HEK293 (cell line): Measurements from ENCODE around the gene MARCHF10.
"Not testable (repeated sequence)": the region's sequence is repeated elsewhere in the genome, so short reads cannot be mapped to it uniquely, and the experiment has no call there.

Experiments
- CTCF ChIA-PET: fragments of 350-600 bp; formaldehyde crosslinking; extraction: SDS; loops from one replicate; lab custom pipeline; 2021; ENCODE audit warnings: antibody characterized with exemption; lab: Yijun Ruan, JAX
- POLR2A ChIA-PET: fragments of 300-600 bp; formaldehyde crosslinking; extraction: SDS; loops from one replicate; lab custom pipeline; 2020; ENCODE audit warnings: antibody characterized with exemption, inconsistent platforms; lab: Yijun Ruan, JAX
- H3K27ac ChIP-seq: fragments of 200-500 bp; sonication (Bioruptor generic); 2 replicates; pipeline ENCODE4 v1.5.1; 2014; ENCODE audit warnings: low read depth, low read length, control low read depth, inconsistent platforms; ENCODE audit errors: extremely low read depth
- H3K36me3 ChIP-seq, 2 experiments: fragments of 200-500 bp in 1 of 2; sonication (Bioruptor generic) in 1 of 2; 1 replicate in 1 of 2; 2 replicates in 1 of 2; pipeline ENCODE4 v1.5.1; 2014 to 2017; ENCODE audit warnings: inconsistent platforms in 2 of 2, low read length in 2 of 2; ENCODE audit not compliant: control insufficient read depth in 2 of 2, insufficient read depth in 1 of 2
- H3K4me1 ChIP-seq: fragments of 200-500 bp; sonication (Bioruptor generic); 2 replicates; pipeline ENCODE4 v1.5.1; 2014; ENCODE audit warnings: mild to moderate bottlenecking, low read length, inconsistent platforms; ENCODE audit not compliant: control insufficient read depth, insufficient read depth
- H3K4me3 ChIP-seq: 2 replicates; pipeline ENCODE4 v1.5.1; 2011; ENCODE audit warnings: low read depth, mild to moderate bottlenecking, control low read depth, low read length, moderate library complexity
- H3K9me3 ChIP-seq: fragments of 200-500 bp; sonication (Bioruptor generic); 2 replicates; pipeline ENCODE4 v1.5.1; 2014; ENCODE audit warnings: low read depth, low read length, inconsistent platforms; ENCODE audit not compliant: control insufficient read depth, insufficient read depth
- BCL11A ChIP-seq: fragments of 450-650 bp; formaldehyde crosslinking; IDR thresholded peaks from 2 replicates; pipeline ENCODE4 v1.5.1; 2016; ENCODE audit warnings: low read depth, missing biosample characterization, missing genetic modification characterization
- GLIS1 ChIP-seq: fragments of 450-650 bp; formaldehyde crosslinking; IDR thresholded peaks from 2 replicates; pipeline ENCODE4 v1.5.1; 2016; ENCODE audit warnings: missing biosample characterization, missing genetic modification characterization
- MYNN ChIP-seq: fragments of 450-650 bp; formaldehyde crosslinking; IDR thresholded peaks from 2 replicates; pipeline ENCODE4 v1.5.1; 2016; ENCODE audit warnings: missing biosample characterization, missing genetic modification characterization, borderline replicate concordance
- PRDM1 ChIP-seq: fragments of 450-650 bp; formaldehyde crosslinking; IDR thresholded peaks from 2 replicates; pipeline ENCODE4; 2016; ENCODE audit warnings: missing biosample characterization, missing genetic modification characterization
- PRDM4 ChIP-seq: fragments of 450-650 bp; formaldehyde crosslinking; IDR thresholded peaks from 2 replicates; pipeline ENCODE4 v1.5.1; 2017; ENCODE audit warnings: missing biosample characterization, missing genetic modification characterization
- REST ChIP-seq: fragments of 450-650 bp; formaldehyde crosslinking; IDR thresholded peaks from 2 replicates; pipeline ENCODE4 v1.5.1; 2016; ENCODE audit warnings: missing biosample characterization, missing genetic modification characterization
- SCRT1 ChIP-seq: fragments of 450-650 bp; formaldehyde crosslinking; IDR thresholded peaks from 2 replicates; pipeline ENCODE4 v1.5.1; 2016; ENCODE audit warnings: missing biosample characterization, missing genetic modification characterization, borderline replicate concordance
- SCRT2 ChIP-seq: fragments of 450-650 bp; formaldehyde crosslinking; IDR thresholded peaks from 2 replicates; pipeline ENCODE4 v1.5.1; 2016; ENCODE audit warnings: missing biosample characterization, missing genetic modification characterization
- TCF7L2 ChIP-seq: IDR thresholded peaks from 2 replicates; pipeline ENCODE4 v1.6.1; 2011; ENCODE audit warnings: low read depth, mild to moderate bottlenecking, inconsistent platforms, low read length, moderate library complexity, borderline replicate concordance
- TSHZ1 ChIP-seq: fragments of 450-650 bp; formaldehyde crosslinking; IDR thresholded peaks from 2 replicates; pipeline ENCODE4 v1.5.1; 2016; ENCODE audit warnings: missing biosample characterization, missing genetic modification characterization, borderline replicate concordance
- ZBTB21 ChIP-seq: fragments of 450-650 bp; formaldehyde crosslinking; IDR thresholded peaks from 2 replicates; pipeline ENCODE4 v1.5.1; 2017; ENCODE audit warnings: missing biosample characterization, missing genetic modification characterization
- ZNF10 ChIP-seq: fragments of 450-650 bp; formaldehyde crosslinking; IDR thresholded peaks from 2 replicates; pipeline ENCODE4 v1.5.1; 2017; ENCODE audit warnings: missing biosample characterization, missing genetic modification characterization
- ZNF23 ChIP-seq: fragments of 450-650 bp; formaldehyde crosslinking; IDR thresholded peaks from 2 replicates; pipeline ENCODE4 v1.5.1; 2016; ENCODE audit warnings: missing biosample characterization, missing genetic modification characterization, borderline replicate concordance
- ZNF510 ChIP-seq: fragments of 450-650 bp; formaldehyde crosslinking; IDR thresholded peaks from 2 replicates; pipeline ENCODE4 v1.5.1; 2018; ENCODE audit warnings: mild to moderate bottlenecking, missing genetic modification characterization, missing biosample characterization; ENCODE audit not compliant: insufficient replicate concordance
- ZNF623 ChIP-seq: fragments of 450-650 bp; formaldehyde crosslinking; IDR thresholded peaks from 2 replicates; pipeline ENCODE4 v1.5.1; 2016; ENCODE audit warnings: missing biosample characterization, missing genetic modification characterization
- ZNF624 ChIP-seq: fragments of 450-650 bp; formaldehyde crosslinking; IDR thresholded peaks from 2 replicates; pipeline ENCODE4 v1.5.1; 2017; ENCODE audit warnings: missing biosample characterization, missing genetic modification characterization
- ZNF658 ChIP-seq: fragments of 450-650 bp; formaldehyde crosslinking; IDR thresholded peaks from 2 replicates; pipeline ENCODE4; 2016; ENCODE audit warnings: missing biosample characterization, missing genetic modification characterization
- ZNF677 ChIP-seq: fragments of 450-650 bp; IDR thresholded peaks from 2 replicates; pipeline ENCODE4 v1.5.0; 2018; ENCODE audit warnings: missing biosample characterization, mild to moderate bottlenecking, missing genetic modification characterization, moderate library complexity
- ZNF792 ChIP-seq: fragments of 450-650 bp; formaldehyde crosslinking; IDR thresholded peaks from 2 replicates; pipeline ENCODE4 v1.5.1; 2016; ENCODE audit warnings: missing biosample characterization, missing genetic modification characterization
- ZXDB ChIP-seq: fragments of 450-650 bp; formaldehyde crosslinking; IDR thresholded peaks from 2 replicates; pipeline ENCODE4 v1.5.1; 2016; ENCODE audit warnings: missing biosample characterization, missing genetic modification characterization

MARCHF10 gene

GRCh38 chr17:62852195-62852594, 44.1 kb upstream of the MARCHF10 start:
- TF ChIP-seq ZNF658 (no peak), MYNN (tag by site-specific recombination) (no peak), ZBTB21 (tag by site-specific recombination) (no peak), ZNF623 (no peak), ZNF10 (tag by site-specific recombination) (no peak), ZNF510 (no peak), GLIS1 (tag by site-specific recombination) (no peak), ZNF677 (tag by site-specific recombination) (no peak), ZNF624 (tag by site-specific recombination) (no peak), ZXDB (no peak), PRDM4 (no peak)
- POLR2A ChIA-PET = no interaction called here

GRCh38 chr17:62849591-62850415, 41.7 kb upstream of the MARCHF10 start:
- H3K9me3 ChIP-seq, H3K27ac ChIP-seq, H3K4me3 ChIP-seq, H3K36me3 ChIP-seq, H3K4me1 ChIP-seq, POLR2A ChIA-PET: not testable (repeated sequence)
- CTCF ChIA-PET = interaction anchor here (0.6 to 1.1 kb wide), 4 partner anchors 22 to 846 kb away, joined by 3 to 4 read pairs (median 4); no protein-coding TSS in a partner anchor

More at GRCh38 chr17:62852195-62852594, 44.1 kb upstream of the MARCHF10 start:
- Histone ChIP-seq H3K4me1 (no peaks in the 10 kb centered on the region), H3K36me3 (no peaks in the 10 kb centered on the region), H3K27ac (no peak overlapping the region), H3K9me3 (no peaks in the 10 kb centered on the region), H3K4me3 (no peak overlapping the region)
- CTCF ChIA-PET = no interaction called here

- peak; percentile 78 for TF ChIP-seq SCRT2 (tag by site-specific recombination)
- TF ChIP-seq TCF7L2 = no peak
- no peak for TF ChIP-seq PRDM1 (tag by site-specific recombination)
- TF ChIP-seq ZNF23 = no peak
- TF ChIP-seq SCRT1 (tag by site-specific recombination) = peak; percentile 67; the same call in 1 of the 2 replicates
- TF ChIP-seq ZNF792 (tag by site-specific recombination) = no peak
- Histone ChIP-seq H3K36me3 (no peaks in the 10 kb centered on the region), H3K4me3 (no peak overlapping the region), H3K4me1 (no peaks in the 10 kb centered on the region), H3K27ac (no peak overlapping the region), H3K9me3 (no peaks in the 10 kb centered on the region)
- POLR2A ChIA-PET = no interaction called here
- CTCF ChIA-PET = interaction anchor here (0.5 to 0.7 kb wide), 2 partner anchors 16 to 20 kb away, joined by 3 read pairs; no protein-coding TSS in a partner anchor
These were observed 40.2 kb upstream of the MARCHF10 start for GRCh38 chr17:62848334-62848733.

GRCh38 chr17:62847426-62847825, 39.3 kb upstream of the MARCHF10 start:
- Histone ChIP-seq H3K9me3 (no peaks in the 10 kb centered on the region), H3K36me3 (no peaks in the 10 kb centered on the region), H3K27ac (no peak overlapping the region), H3K4me3 (no peak overlapping the region), H3K4me1 (no peaks in the 10 kb centered on the region)
- POLR2A ChIA-PET = no interaction called here
- CTCF ChIA-PET = no interaction called here
- TF ChIP-seq TSHZ1 (tag by site-specific recombination) (no peak), BCL11A (tag by site-specific recombination) (no peak), REST (tag by site-specific recombination) (no peak)
